GDM1 (cell line): ENCODE results near the gene IHH.

Source experiments
- DNase-seq: peaks from one replicate; lab custom pipeline; 2025; lab: John Stamatoyannopoulos, UW

Gene IHH

DNA sequence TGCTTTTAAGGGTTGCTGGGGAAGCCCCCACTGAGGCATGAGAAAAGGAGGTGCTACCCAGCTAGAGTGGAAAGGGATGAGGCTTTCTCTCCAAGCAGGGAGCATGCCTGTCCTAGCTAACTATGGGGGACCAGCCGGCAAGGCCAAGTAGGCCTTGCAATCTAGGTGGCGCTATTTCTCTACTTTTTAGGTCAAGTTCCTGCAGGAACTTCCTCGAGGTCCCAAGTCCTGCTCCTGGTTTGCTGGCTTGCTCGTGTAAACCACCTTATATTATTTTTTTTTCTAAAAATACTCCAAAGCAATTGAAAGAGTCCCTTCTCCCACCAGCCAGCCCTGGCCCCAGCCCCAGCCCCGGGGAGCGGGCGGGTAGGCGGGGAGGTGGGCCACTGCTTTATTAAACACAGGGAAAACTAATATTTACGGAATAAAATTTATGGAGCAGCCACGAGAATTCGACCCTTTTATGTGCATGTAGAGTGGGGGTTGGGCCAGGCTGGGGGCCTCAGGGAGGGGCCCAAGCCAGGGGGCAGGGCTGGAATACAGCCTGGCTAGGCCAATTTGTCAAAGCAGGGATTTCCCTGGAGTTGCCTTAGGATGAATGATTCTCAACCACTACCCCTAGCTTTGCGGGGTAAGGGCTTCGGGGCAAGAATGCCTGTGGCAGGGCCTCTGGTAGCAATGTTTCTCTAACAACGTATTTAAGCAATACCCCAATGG lies 12.8 kb upstream of the IHH start:
- peak; percentile 43 for DNase-seq

DNA sequence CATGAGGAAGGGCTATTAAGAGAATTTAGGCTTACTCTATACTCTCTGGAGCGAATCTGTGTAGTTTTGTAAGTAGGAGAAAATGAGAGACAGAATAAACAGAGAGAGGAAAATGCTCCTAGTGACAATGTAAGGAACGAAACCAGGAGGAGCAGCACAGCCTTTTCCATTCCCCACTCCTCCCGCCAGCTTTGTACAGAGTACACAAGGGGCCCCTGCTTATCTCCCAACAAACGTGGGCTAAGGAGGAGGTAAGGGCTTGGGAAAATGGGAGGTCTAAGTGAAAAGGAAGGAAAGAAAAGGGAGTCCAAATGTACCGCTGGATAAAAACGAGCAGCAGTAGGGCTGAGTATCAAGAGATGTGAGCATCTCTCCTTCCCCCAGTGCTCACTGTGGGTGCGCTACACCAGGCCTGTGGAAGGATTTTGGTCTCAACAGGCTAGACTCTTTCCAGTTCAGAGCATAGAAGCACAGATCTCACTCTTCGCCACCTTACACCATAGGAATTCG lies 12.1 kb upstream of the IHH start:
- DNase-seq = no peak

DNA sequence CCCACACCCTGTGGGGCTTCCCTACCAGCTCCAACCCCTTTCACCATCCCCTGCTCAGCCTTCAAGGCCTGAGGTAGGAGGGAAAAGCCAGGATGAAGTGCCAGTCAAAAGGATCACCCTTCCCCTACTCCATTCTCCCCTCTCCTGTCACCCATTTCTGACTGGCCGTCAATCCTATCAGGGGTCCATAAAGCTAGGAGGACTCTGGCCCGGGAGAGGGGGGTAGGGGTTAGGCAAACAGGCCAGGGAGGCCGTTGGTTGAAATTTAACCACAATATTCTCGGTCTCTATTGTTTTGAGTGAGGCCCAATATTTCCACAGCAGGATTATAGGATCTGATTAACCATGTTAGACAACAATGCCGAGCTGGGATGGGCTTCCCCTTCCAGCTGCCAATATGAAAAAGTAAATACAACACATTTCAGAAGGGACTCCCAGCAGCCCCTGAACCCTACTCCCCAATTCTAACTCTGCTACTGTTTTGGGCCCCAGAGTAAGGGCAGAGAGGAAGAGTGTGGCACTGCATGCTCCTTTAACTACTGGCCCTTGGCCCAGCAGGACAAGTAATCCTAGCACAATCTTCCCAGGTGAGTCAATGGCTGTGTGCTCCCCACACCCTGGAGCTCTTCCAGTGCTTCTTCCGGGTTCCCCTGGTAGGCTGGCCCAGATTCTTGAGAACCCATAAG lies 10.6 kb upstream of the IHH start:
- DNase-seq = no peak

DNA sequence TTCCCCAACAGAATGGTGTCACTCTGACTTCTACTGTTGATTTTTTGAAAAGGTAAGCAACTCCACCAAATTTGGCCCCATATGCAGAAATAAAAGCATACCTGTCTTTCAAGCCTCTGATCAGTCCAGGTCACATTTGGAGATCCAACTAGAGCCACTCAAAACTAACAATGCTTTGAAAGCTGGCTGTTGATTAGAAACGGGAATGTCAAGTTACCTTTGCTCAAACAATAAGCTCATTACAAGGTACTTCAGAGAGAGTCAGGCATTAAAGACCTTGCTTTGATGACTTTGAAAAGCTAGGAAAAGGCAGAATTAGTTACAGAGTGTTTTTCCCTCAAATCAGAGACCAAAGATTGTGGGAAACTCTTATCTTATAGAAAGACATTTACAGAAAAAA lies 4.8 kb upstream of the IHH start:
- no peak for DNase-seq

DNA sequence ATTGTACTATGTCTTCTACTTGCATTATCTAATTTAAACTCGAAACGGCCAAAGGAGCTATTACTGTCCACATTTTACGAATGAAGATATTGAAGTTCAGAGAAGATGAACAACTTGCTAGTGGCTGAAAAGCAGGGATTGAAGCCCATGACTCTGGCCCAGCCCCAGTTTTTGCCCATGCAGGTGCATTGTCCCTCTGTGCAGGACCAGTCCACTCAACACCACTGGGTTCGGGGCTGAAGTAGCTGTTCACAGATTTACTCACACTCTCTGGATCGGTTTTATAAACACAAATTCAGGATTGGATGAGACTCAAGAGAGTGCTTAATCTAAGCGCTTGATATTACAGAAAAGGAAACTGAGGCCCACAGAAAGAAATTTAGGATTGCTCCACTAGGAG lies 1.4 kb upstream of the IHH start:
- no peak for DNase-seq

DNA sequence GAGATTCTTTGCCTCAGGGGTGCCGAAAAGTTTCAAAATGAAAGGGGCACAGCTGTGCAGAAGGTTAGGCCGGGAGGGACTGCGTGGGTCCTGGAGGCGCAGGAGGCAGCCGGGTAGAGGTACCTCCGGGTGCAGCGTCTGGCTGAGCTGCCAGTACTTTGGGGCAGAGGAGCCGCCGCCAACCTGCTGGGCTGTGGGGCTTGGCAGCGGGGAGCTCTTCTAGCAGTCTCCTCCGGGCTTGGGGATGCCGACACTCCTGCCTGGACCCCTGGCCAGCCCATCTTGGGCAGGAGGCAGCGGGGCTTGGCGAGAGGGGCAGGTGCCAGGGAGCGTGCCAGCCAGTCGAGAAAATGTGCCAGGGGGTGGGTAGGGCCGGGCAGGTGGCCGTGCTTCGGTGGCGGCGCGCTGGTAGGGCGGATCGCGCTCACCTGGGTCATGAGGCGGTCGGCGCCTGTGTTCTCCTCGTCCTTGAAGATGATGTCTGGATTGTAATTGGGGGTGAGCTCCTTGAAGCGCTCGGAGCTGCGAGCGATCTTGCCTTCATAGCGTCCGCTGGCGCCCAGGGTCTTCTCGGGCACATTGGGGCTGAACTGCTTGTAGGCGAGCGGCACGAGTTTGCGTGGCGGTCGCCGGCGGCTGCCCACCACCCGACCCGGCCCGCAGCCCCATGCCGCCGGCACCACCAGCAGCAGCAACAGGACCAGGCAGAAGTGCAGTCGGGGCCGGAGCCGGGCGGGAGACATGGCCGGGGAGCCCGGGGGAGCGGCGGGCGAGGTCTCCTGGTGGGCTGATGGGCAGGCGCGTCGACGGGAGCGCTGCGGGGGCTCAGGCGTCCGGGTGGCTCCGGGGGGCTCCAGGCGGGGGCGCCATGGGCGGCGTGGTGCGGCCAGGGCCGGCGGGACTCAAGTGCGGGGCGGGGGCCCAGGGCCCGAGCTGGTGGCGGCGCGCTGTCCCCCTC lies 717 bp downstream of the IHH start:
- DNase-seq = no peak

DNA sequence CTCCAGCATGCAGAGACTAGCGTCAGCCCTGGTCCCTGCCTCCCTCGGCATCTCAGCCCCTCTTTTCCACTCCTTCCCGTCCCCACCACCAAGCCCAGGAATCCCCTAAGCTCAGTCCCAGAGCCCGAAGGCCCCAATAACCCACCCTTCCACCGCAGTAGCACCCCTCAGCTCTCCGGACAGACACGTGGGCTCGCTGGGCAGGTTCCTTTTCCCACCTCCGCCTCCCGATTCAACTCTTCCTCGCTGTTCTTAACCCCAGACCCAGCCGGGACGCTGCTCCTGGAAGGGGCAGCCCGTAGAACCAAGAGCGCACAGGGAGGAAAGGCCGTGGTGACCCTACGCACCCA lies 1.4 kb downstream of the IHH start:
- DNase-seq = no peak

DNA sequence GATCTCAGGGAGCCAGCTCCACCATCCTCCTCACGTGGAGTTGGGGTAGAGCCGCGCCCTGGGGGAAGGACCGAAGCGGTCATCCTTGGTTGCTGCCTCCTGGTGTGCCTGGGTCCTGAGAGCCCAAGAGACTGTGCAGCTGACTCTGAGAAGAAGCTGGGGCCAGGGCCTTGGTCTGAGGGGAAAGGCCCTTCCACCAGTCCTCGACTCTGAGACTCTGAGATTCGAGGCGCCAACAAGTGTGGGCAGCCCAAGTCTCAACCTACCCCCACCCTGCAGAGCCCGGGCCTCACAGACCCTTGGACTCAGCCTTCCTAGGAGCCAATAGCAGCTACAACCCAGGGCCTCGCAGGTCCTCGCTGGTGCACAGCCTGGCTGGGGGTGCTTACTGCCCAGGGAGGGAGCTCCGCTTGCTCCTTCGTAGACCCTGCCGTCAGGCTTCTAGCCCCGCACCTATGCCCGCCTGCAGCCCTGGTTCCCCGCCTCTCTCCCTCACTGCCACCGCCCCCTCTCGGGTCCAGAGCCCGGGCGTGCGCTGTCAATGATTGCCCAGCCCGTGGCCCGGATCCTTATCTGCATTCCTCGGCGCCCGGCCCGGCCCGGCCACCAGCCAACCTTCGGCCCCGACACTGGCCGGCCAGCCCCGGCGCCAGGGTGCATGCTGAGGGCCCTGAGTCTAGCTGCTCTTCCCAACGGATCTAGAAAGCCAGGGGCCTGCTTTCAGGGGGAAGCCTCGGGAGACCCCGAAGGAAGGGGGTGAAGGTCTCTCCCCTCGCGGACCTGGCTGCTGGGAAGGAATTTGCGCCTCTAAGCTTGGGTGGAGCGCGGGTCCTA lies 2.0 kb downstream of the IHH start:
- no peak for DNase-seq

DNA sequence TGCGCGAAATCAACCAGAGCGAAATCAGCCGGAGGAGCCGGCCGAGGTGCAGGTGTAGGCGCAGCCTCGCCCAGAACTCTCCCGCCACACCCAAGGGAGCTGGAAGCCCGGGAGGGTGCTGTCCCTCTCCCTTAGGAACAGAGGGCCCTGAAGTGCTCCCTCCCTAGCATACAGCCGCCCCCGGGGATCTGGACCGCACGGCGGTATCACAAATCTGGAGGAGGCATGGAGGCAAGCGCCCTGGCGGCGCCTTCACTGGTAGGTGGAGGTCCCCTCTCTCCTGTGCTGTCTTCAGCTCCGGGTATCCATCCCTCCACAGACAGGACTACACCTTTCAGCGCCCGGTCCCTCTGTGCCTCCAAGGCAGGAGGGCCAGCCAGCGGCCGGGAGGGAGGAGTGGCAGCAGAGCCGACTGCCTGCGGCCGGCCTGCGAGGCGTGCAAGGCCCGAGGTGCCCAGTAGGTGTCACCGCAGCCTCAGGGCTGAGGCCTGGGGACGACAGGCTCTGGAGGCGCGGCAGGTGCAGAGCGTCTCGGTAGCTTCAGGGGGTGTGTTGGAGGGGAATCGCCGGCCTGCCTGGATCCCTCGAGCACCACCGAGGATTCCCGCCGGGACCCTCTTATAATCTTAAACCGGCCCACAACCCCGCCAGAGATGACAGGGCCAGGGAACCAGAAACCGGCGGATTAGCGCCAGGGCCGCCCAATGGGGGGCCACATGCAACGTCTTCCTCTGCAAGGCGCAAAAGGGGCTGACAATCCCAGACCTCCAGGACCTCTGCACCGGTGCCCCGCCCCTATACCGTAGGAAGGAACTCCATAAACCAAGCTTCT lies 2.8 kb downstream of the IHH start:
- DNase-seq = peak; percentile 12

DNA sequence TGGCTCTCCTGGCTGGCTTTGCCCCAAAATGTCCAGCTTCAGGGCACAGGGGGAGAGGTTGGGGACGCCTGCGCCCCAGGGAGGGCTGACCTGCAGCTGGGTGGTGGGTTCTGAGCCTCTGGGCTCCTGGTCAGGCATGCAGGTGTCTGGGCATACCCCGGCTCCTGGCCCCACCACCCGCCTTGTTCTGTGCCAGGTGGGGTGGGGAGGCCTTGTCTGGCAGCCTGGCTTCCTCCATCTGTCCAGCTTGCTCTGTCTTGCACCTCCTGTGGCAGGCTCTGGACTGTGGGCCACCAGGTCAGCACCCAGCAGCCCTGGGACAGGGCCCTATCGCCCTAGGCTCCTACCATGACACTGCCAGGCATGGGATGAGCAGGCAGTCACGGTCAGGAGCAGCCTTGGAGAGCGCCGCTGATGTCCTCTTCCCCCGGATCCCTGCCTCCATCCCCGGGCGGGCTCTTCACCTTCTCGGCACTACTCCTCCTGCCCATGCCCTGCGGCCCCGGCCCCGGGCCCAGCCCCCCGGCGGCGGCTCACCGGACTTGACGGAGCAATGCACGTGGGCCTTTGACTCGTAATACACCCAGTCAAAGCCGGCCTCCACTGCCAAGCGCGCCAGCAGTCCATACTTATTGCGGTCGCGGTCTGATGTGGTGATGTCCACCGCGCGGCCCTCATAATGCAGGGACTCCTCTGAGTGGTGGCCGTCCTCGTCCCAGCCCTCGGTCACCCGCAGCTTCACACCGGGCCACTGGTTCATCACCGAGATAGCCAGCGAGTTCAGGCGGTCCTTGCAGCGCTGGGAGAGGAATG lies 3.6 kb downstream of the IHH start:
- DNase-seq = no peak

DNA sequence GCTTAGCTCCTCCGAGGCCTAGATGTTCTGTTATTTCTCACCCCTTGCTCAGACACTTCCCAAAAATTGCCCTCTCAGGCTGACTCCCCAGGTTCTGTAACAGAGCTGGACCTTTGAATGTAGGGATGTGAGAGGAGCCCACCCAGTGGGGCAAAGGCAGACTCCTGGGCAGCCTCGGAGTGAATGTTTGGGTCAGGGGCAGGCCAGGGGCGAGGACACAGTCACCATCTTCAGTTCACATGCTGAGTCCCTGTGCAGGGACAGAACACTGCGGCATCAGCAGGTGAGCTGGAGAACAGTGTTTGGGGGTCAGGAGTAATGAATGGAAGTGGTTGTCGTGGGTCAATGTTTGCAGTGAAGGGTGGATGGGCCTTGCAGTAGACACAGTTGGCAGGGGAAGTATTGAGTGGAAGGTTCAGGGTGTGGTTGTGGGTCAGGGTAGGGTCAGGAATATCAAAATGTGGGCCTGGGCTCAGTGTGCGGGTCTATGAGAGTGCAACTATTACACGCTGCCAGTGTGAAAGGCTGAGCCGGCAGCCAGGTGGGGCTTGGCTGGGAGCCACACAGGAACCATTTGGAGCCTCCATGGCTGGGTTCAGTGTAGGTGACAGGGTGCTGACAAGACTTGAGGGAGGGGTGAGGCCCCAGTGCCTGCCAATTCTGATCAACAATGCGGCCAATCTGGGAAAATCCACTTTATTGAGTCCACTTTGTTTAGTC lies 4.4 kb downstream of the IHH start:
- no peak for DNase-seq

DNA sequence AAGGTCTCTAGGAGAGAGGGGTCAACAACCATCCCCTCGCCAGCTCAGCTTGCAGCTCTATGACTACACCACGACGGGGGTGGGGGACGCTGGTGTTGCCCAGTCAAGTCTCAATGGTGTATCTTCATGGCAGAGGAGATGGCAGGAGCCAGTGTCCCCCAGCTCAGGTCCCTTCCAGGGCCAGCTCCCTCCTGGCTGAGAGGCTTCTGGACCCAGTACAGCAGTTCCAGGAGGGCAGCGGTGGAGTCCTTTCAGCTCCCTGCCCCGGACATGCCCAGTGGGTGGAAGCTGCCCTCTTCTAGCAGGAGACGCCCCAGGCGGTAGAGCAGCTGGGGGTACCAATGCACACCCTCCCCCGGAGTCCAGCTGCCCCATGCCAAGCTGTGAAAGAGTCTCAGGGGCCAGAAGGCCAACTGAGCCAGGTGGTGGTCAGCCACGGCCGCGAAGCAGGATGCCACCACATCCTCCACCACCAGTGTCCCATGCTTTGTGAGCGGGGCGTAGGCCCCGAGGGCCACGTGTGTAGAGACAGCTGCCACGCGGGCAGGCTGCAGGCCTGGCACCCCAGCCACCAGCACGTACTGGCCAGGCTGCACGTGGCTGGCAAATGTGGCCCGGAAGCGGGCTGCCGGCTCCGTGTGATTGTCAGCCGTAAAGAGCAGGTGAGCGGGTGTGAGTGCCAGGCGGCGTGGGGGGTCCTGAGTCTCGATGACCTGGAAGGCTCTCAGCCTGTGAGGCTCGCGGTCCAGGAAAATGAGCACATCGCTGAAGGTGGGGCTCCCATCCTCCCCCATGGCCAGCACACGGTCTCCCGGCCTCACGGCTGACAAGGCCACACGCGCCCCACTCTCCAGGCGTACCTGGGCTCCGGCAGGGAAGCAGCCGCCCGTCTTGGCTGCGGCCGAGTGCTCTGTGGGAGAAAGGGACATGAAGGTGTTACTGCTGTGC lies 5.5 kb downstream of the IHH start:
- no peak for DNase-seq

DNA sequence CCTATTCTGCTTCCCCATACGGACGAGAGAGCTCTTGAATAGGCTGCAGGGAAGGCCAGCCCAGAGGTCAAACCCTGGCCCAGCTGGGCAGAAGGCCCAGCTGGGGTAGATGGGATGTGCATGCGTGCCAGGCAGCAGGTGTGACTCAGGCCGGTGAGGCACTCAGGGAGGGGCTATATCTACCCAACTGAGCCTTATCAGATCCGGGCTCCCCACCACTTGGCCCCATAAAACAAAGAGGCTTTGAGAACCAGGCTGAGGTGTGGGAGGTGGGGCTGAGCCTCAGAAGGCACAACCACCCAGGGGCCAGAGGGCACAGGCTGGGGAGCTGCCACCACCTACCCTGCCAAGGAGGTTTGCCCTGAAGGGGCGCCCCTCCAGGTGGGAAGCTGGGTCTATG lies 11.4 kb downstream of the IHH start:
- DNase-seq = no peak

DNA sequence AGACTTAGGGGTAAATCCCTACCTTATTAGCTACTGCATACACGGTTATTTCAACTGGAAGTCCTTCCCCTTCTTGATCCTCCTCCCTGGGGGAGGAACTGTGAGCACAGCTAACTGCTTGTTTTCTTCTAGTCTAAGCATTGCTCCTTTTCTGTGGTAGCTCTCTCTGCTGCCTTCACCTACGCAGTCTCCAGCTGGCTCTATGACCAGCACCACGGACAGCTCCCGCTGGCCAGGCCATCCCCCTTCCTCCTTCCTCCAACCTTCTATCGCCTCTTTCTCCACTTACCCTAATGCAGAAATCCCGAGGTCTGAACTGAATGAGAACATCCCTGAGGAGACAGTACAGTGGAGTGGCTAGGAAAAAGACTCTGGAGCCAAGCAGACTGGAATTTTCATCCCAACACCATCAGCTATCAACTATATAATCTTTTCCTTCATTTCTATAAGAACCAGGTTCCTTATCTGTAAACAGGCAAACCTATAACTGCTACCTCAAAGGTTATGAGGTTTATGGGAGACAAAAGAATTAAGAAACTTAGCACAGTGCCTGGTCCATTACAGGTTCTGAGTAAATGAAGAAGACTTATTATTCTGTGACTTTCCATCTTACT lies 14.7 kb downstream of the IHH start:
- DNase-seq = no peak

DNA sequence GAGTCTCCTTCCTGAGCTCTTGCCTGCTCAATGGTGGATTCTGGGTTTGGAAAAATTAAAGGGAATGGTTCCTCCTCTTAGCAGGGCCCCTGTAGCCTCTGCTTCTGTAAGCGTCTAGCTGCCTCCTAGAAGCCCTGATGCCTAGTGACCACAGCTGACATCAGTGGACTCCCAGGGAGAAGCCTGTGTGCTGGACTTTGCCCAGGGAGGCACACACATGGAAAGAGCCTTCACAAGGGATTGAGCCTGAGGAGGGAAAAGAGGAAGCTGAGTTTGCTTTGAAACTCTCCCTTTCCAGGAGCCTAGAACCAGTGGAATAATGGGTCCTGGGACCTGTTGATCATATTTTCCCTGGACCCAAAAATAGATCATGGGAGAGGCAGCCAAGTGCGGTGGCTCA lies 18.0 kb downstream of the IHH start:
- DNase-seq = no peak

DNA sequence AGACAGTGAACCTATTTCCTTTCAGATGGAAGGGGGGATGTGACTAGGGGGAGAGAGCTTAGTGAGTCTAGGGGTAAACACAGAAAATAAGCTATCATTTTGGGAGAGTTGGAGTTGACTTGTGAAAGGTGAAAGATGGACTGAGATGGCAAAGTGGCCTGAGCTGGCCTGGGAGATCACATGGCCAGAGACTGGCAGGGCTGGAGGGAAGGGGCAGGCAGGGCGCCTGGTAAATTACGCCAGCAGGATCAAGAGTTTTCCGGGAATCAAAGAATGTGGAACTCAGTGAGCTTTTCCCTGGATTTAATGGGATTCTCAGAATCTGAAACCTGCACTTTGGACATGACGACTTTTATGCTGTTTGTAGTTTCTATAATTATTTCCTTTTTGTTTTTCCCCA lies 18.6 kb downstream of the IHH start:
- DNase-seq = no peak

DNA sequence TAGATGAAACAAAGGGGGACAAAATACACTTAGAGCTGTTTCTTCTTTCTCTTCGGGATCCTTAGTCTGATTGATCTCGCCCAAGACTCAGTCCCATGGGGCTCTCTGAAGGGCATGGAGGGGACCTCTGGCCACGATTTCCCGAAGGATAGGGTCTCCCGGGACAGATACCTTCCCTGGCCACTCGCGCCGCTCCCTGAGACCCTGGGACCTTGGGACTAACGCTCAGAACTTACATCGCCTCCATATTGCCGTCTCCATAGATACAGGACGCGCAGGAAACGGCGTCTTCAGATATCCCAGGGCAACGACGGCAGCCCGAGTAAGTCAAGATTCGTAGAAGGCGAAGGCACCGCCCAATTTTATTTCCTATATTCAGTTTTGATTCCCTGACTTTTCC lies 19.5 kb downstream of the IHH start, which contains the start of gene CFAP65:
TSS of gene CFAP65 (minus strand) at position 265 of the 400 bp plus-strand sequence. CDS start 2,468 bp downstream, outside the sequence.
- DNase-seq = no peak

DNA sequence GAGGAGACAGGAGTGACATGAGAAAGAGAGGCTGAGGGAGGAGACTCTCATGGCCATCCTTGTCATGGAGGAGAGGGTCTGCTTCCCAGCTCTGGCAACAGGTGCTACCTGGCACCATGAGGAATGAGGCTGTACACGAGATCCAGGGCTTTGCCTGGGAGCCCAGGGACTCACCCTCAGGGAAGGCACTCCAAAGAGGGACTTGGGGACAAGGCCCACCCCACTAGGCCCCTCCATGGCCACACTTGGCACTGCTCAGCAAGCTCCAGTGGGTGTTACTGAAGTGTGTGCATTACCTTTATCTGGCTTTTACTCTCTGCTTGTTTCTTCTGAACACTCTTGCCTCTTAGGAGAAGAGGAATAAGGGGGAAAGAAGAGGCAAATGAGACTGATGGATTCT lies 22.1 kb downstream of the IHH start:
- DNase-seq = no peak
